ENCODE data around the gene SLC9A8. TPM values are rescaled to one million over a fixed set of nuclear protein-coding genes. Genes with fewer than 3 reads are reported as not detected.

SLC9A8 gene
- total RNA-seq, 1 experiment from 2014 or later, result 6.7 TPM

DNA sequence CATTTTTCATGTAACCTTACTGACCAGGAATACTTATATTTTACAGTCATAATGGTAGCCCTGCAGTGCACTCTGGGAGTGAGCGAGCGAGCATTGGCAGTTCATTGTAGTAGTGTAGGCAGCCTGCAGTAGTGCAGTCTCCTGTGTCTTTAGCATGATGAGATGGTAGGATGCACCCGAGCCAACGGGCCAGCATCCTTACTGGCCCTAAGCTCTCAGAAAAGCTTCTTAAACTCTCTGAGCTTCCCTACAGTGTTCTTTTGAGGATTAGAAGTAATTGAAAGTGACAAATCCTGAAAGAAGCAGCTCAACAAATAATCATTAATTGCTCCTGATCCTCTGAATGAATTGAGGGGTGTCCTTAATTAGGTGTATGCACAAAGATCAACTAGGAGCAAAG, 20.9 kb downstream of the SLC9A8 start (continued):
- TF ChIP-seq YY1 (IDR thresholded peaks at IDR 0.05; ENCODE audit: extremely low read depth, insufficient replicate concordance, low read depth, low read length), result no peak

DNA sequence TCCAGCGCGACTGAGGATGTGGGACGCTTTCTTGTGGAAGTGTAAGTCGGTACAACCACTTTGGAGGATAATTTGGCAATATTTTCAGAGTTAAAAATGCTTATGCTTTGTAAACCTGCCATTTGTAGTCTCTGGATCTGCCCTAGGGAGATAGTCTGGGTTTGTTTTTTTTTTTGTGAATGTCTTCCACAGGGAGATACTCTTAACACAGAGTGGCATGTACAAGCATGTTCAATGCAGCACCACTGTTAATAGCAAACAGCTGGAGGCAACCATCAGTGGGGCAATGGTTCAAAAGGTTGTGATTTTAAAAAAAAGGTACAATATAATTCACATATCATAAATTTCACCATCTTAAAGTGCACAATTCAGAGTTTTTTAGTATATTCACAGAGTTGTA, 22.4 kb downstream of the SLC9A8 start:
- H3K27ac ChIP-seq (ENCODE audit: low read depth, low read length), result no peak overlapping the region
- no peaks in the 10 kb centered on the region for H3K9me2 ChIP-seq (ENCODE audit: insufficient read depth)
- H3K4me2 ChIP-seq (ENCODE audit: low read length), result no peak overlapping the region
- no TSS peak for BruUV-seq (replicated peaks)
- H2AFZ ChIP-seq (ENCODE audit: low read depth, low read length, poor library complexity, severe bottlenecking), result no peak overlapping the region
- no peaks in the 10 kb centered on the region for H3K79me2 ChIP-seq (ENCODE audit: insufficient read depth, low read length)
- TF ChIP-seq CBX3 (IDR thresholded peaks at IDR 0.05; ENCODE audit: low read depth) (no peak), POLR2A (IDR thresholded peaks at IDR 0.05; ENCODE audit: borderline replicate concordance, extremely low read depth, insufficient read depth, insufficient read length) (no peak), SP1 (IDR thresholded peaks at IDR 0.05; ENCODE audit: low read depth) (no peak), RAD21 (IDR thresholded peaks at IDR 0.05; ENCODE audit: low read depth) (no peak), ELF1 (IDR thresholded peaks at IDR 0.05; ENCODE audit: borderline replicate concordance, low read depth) (no peak), POLR2AphosphoS5 (IDR thresholded peaks at IDR 0.05; ENCODE audit: low read depth, low read length) (no peak), ZFX (IDR thresholded peaks at IDR 0.05) (no peak), JUND (IDR thresholded peaks at IDR 0.05) (no peak), EGR1 (IDR thresholded peaks at IDR 0.05; ENCODE audit: low read depth) (no peak), FOSL1 (IDR thresholded peaks at IDR 0.05; ENCODE audit: low read depth) (no peak), SIN3A (IDR thresholded peaks at IDR 0.05; ENCODE audit: low read depth) (no peak), EZH2phosphoT487 (IDR thresholded peaks at IDR 0.05; ENCODE audit: borderline replicate concordance) (no peak), SRF (IDR thresholded peaks at IDR 0.05; ENCODE audit: low read depth) (no peak), YY1 (IDR thresholded peaks at IDR 0.05; ENCODE audit: extremely low read depth, insufficient replicate concordance, low read depth, low read length) (no peak)
- TF ChIP-seq, protein P1, sequence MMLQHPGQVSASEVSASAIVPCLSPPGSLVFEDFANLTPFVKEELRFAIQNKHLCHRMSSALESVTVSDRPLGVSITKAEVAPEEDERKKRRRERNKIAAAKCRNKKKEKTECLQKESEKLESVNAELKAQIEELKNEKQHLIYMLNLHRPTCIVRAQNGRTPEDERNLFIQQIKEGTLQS (IDR thresholded peaks at IDR 0.05), result no peak
- TF ChIP-seq, protein P2, sequence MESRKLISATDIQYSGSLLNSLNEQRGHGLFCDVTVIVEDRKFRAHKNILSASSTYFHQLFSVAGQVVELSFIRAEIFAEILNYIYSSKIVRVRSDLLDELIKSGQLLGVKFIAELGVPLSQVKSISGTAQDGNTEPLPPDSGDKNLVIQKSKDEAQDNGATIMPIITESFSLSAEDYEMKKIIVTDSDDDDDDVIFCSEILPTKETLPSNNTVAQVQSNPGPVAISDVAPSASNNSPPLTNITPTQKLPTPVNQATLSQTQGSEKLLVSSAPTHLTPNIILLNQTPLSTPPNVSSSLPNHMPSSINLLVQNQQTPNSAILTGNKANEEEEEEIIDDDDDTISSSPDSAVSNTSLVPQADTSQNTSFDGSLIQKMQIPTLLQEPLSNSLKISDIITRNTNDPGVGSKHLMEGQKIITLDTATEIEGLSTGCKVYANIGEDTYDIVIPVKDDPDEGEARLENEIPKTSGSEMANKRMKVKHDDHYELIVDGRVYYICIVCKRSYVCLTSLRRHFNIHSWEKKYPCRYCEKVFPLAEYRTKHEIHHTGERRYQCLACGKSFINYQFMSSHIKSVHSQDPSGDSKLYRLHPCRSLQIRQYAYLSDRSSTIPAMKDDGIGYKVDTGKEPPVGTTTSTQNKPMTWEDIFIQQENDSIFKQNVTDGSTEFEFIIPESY (IDR thresholded peaks at IDR 0.05; ENCODE audit: extremely low read depth, insufficient replicate concordance, low read length), result no peak
- TF ChIP-seq, protein P3, sequence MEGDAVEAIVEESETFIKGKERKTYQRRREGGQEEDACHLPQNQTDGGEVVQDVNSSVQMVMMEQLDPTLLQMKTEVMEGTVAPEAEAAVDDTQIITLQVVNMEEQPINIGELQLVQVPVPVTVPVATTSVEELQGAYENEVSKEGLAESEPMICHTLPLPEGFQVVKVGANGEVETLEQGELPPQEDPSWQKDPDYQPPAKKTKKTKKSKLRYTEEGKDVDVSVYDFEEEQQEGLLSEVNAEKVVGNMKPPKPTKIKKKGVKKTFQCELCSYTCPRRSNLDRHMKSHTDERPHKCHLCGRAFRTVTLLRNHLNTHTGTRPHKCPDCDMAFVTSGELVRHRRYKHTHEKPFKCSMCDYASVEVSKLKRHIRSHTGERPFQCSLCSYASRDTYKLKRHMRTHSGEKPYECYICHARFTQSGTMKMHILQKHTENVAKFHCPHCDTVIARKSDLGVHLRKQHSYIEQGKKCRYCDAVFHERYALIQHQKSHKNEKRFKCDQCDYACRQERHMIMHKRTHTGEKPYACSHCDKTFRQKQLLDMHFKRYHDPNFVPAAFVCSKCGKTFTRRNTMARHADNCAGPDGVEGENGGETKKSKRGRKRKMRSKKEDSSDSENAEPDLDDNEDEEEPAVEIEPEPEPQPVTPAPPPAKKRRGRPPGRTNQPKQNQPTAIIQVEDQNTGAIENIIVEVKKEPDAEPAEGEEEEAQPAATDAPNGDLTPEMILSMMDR (IDR thresholded peaks at IDR 0.05 in 2 of 3, conservative IDR thresholded peaks at IDR 0.05 in 1 of 3; ENCODE audit: borderline replicate concordance in 1 of 3, insufficient read depth in 1 of 3, low read depth in 2 of 3, low read length in 2 of 3), result no peak
- TF ChIP-seq, protein P4, sequence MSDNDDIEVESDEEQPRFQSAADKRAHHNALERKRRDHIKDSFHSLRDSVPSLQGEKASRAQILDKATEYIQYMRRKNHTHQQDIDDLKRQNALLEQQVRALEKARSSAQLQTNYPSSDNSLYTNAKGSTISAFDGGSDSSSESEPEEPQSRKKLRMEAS (IDR thresholded peaks at IDR 0.05), result no peak
- intact Hi-C loops (cut with micrococcal nuclease), result no loop called here
- DNase-seq (ENCODE audit: low read depth, low spot score), result no peak
- no peaks in the 10 kb centered on the region for H3K27me3 ChIP-seq (ENCODE audit: insufficient read depth, low read length)
- H3K36me3 ChIP-seq (ENCODE audit: control insufficient read depth in 1 of 2, insufficient read depth in 2 of 2, low read length in 2 of 2), result no peaks in the 10 kb centered on the region
- H4K20me1 ChIP-seq (ENCODE audit: insufficient read depth), result no peaks in the 10 kb centered on the region
- H3K9ac ChIP-seq (ENCODE audit: low read length), result no peak overlapping the region
- no peak overlapping the region for H3K4me3 ChIP-seq (replicated peaks in 1 of 2; ENCODE audit: low read depth in 1 of 2, low read length in 2 of 2)
- H3K4me1 ChIP-seq (ENCODE audit: control insufficient read depth in 1 of 2, insufficient read depth in 2 of 2, low read length in 2 of 2), result no peaks in the 10 kb centered on the region
- RAD21 ChIA-PET (ENCODE audit: low non-redundant PET in 1 of 2, low total read pairs in 2 of 2, uncharacterized antibody in 2 of 2, unreplicated experiment in 2 of 2), result no interaction called here
- POLR2A ChIA-PET, result no interaction called here
- ATAC-seq, result no peak
- CTCF ChIA-PET, result no interaction called here
- H3K9me3 ChIP-seq (ENCODE audit: control insufficient read depth in 1 of 2, insufficient read depth in 1 of 2, low read depth in 1 of 2, low read length in 2 of 2), result no peaks in the 10 kb centered on the region
